Esophagus mucosa (tissue), 1 donor: ENCODE data around the gene IL12A. TPM values are rescaled to one million over a fixed set of nuclear protein-coding genes. Genes with fewer than 3 reads are reported as not detected.

ENCODE experiments used
- ATAC-seq: fragments of 200-7000 bp; cut with Tn5 transposase; one replicate; pipeline ENCODE4 v1.9.1; 2020
- total RNA-seq: library from RNA; stranded (reverse); gene quantifications from one replicate; pipeline ENCODE4 v1.2.4, GENCODE V29; 2023
- donor health status: DM: yes; HTN: yes; CAD: no.

Gene IL12A
- total RNA-seq, 1 donor from 2014 or later: 0.80 TPM

DNA sequence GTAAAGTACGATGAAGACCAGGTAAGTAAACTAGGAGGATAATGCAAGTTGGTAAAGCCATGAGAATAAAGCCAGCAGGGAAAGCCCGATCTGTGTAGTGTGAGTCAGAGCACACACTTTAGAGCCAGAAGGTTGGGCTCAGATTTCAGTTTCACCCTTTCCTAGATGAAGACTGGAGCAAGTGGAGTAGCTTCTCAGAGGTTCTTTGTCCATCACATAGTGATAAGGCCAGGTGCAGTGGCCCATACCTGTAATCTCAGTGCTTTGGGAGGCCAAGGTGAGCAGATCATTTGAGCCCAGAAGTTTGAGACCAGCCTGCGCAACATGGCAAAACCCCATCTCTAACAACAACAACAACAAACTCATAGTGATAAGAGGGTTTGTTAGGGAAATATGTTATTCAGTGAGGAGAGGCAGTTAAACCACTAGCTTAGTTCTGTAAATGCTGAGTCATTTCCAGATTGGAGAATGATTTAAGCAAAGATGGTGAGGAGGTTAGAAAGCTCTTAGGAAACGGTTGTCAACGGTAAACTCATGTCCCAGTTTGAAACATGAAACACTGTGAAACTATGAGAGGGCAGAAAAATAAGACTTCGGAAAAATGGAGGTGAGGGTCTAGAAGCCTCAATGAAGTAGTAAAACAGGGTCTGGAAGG is 39.0 kb downstream of the IL12A start:
- ATAC-seq: peak; percentile 52

DNA sequence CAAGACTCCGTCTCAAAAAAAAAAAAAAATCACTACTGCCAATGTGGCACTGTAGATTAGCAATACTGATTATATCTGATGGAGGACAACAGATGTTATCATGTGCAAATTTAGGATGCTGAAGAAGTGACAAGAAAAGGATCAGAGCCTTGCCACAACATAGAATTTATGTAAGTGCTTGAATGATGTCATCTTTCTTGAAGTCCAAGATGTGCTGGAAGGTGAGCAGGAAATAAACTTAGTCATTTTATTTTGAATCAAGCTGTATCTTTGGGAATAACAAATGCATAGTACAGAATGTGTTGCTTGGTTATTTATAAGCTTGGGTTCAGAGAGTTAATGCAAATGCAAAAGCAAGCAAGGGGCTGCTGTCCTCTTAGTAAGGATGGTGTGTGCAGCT is 47.1 kb downstream of the IL12A start:
- no peak for ATAC-seq

DNA sequence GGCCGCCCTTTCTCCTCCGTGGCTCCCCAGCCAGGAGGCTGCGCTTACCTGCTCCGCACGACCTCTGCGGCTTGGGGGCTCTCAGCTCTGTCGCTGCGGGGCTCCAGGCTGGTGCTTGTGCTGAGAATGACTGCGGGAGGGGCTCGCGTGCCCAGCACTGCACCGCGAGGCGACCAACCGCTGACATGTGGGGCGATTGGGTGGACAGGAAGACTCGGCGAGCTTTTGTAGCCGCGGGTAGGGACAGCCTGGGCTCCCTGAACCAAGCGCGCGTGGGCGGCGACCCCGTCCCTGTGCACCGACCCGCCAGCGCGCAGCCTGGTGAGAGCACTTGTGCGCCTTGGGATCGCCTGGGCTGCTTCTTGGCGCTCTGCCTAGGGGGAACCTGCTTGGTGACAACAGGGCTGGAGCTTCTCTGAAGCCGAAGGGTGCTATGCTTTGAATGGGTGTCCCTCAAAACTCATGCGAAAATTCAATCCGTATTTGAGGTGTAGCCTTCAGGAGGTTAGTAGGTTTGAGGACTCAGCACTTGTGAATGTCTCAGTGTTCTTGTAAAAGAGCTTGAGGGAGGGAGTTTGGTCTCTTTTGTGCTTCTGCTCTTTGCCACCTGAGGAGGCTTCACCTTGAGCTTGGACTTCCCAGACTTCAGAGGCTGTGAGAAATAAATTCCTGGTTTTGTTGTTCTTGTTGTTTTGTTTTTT is 50.4 kb downstream of the IL12A start:
- peak; percentile 48 for ATAC-seq

DNA sequence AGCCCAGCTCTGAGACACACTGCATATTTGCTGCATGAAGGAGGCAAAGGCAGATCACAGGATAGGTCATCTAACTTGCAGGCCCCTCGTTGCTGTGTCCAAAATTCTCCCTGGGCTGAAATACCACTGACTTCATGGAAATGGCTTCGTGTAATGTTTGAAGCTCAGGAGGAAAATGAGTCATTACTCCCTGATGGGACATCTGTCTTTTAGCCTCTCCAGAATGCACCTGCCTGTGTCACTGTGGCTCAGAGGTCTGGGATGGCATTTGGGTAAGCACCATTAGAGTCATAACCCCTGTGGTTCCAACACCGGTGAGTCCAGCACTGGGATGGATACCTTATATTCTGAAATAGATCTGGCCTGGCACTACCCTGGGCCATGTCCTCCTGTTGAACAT is 51.5 kb downstream of the IL12A start:
- ATAC-seq: no peak

DNA sequence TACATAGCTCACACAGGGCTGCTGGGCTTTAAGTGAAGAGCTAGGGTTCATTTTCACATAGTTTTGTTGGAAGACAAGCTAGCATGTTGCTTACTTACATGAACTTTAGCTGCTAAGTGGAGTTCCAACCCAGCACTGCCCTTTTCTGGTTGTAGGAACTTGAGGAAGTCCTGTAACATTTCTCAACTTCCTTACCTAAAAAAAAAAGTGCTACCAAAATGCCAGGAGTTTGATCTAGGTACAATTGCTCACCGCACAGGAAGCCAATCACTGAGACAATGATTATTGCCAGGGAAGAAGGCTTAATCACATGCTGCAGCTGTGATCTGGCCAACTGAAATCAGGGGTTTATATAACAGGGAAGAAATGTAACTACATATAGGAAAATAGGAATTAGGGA is 52.8 kb downstream of the IL12A start:
- ATAC-seq: no peak

DNA sequence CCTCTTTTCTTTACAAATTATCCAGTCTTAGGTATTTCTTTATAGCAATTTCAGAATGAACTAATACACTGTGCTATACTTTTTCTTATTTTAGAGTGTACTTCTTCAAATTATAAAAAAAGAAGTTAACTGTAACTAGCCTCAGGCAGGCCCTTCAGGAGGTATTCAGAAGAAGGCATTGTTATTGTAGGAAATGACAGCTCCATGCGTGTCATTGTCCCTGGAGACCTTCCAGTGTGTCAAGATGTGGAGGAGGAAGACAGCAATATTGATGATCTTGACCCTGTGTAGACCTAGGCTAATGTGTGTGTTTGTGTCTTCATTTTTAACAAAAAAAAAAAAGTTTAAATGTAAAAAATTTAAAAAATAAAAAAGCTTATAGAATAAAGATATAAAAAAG is 55.5 kb downstream of the IL12A start:
- ATAC-seq: no peak

Other genes with a start within 250 kb of the IL12A start
- 1.00 TPM for gene SCHIP1, start 149.0 kb upstream of the IL12A start, total RNA-seq
- 5.9 TPM for gene C3orf80, start 236.6 kb downstream of the IL12A start, total RNA-seq